Activated gamma-delta T cell treated with Interleukin-2 at 50 U/mL for 16 hours (primary cell): ENCODE data around the gene CCNB3.
"Not testable (repeated sequence)": the region's sequence is repeated elsewhere in the genome, so short reads cannot be mapped to it uniquely, and the experiment has no call there.

Source experiments
- DNase-seq: peaks from one replicate; pipeline ENCODE4 v3.0.0-alpha.2; 2020

The CCNB3 gene, protein sequence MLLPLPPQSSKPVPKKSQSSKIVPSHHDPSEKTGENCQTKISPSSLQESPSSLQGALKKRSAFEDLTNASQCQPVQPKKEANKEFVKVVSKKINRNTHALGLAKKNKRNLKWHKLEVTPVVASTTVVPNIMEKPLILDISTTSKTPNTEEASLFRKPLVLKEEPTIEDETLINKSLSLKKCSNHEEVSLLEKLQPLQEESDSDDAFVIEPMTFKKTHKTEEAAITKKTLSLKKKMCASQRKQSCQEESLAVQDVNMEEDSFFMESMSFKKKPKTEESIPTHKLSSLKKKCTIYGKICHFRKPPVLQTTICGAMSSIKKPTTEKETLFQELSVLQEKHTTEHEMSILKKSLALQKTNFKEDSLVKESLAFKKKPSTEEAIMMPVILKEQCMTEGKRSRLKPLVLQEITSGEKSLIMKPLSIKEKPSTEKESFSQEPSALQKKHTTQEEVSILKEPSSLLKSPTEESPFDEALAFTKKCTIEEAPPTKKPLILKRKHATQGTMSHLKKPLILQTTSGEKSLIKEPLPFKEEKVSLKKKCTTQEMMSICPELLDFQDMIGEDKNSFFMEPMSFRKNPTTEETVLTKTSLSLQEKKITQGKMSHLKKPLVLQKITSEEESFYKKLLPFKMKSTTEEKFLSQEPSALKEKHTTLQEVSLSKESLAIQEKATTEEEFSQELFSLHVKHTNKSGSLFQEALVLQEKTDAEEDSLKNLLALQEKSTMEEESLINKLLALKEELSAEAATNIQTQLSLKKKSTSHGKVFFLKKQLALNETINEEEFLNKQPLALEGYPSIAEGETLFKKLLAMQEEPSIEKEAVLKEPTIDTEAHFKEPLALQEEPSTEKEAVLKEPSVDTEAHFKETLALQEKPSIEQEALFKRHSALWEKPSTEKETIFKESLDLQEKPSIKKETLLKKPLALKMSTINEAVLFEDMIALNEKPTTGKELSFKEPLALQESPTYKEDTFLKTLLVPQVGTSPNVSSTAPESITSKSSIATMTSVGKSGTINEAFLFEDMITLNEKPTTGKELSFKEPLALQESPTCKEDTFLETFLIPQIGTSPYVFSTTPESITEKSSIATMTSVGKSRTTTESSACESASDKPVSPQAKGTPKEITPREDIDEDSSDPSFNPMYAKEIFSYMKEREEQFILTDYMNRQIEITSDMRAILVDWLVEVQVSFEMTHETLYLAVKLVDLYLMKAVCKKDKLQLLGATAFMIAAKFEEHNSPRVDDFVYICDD (N-terminal part only)

DNA sequence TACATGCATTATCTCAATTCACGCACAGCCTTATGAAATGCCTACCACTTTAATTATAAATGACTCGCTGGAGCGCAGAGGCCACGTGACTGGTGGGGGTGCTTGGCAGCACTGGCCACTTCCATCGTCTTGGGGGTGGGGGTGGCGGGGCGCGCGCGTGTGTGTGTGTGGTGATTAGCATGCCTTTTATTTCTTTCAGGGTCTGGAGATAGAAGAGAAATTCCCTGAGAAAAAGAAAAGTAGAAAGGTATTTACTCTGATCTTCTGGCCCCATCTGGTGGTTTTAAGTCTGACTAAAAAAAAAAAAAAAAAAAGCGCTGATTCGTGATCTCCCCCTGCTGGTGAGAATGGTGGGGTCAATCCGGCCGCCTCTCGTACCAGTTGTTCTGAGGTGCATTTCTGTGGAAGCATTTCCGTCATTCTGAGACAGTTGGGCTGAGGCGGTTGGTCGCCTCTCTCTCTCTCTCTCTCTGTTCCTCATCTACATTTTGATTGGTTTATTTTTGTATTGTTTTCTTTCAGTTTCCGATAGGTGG is at the start of gene CCNB3:
Gene CCNB3, plus strand, starts transcription at position 402 of the 536 bp plus-strand sequence. CDS start 80,399 bp downstream, outside the sequence.
- DNase-seq, result peak; percentile 61

DNA sequence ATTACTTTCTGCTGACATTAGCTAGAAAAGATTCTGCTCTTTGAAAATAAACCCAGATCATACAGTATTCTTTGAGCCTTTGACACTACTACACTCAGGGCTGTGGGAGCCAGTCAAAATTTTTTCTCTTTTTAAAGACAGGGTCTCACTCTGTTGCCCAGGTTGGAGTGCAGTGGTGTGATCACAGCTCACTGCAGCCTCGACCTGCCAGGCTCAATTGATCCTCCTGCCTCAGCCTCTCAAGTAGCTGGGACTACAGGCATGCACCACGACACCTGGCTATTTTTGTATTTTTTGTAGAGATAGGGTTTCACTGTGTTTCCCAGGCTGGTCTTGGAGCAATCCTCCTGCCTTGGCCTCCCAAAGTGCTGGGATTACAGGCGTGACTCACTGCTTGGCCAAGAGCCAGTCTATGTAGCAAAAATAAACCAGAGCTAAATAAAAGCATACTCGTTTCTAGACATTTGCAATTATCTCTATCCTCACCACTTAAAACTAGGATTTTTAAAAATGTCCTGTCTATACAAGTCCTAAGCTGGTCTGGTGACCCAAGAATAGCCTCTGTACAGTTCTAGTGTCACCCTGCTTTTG is 46.9 kb upstream of the CCNB3 start:
- DNase-seq, result no peak

DNA sequence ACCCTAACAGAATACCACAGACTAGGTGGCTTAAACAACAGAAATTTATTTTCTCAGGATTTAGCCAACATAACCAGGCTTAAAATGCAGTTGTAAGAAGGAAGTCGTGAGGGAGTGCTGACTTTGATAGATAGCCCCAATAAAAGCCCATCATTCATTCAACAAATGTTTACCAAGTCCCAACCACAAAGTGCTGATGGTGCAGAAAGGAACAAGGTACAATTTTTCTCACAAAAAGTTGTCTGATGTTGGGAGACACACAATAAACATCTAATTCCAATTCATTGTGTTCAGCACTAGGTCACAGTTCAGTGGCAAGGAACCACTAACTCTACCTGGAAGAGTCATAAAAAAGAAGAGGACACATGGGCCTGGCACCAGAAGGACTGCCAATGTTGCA is 46.0 kb upstream of the CCNB3 start:
- DNase-seq, result no peak

DNA sequence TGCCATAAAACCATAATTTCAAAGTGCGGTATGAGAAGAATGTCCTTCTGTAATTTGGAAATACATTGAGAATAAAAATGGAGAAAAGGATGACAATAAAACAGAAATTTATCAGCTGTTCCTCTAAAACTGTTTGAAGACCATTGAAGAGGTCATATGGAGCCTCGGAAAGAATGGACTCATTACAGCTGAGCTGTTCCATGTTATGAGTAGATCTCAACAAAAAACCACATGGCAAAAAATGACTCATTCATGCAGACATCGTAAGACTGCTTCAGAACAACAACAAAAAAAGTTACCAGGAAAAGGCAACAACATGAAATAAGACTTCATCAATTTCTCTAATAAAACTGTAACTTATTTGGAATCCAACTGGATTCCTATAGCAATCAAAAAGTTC is 43.4 kb upstream of the CCNB3 start:
- DNase-seq, result no peak

DNA sequence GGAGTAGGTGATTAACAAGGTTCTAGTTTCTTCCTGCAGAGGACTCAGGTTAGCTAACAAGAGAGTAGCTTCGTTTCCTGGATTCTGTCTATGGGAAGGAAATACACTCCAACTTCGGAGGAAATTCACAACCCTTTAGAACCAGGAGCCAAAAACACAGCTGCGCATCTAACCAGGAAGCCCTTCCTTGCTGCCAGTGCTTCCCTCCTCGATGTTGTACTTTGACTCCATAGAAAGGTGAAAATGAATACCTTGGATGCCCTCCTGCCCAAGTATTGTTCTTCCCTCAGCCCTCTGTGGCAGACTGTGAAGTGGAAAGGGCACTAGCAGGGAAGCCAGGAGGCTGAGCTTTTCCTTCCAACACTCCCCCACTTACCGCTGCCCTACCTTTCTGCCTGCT is 38.8 kb upstream of the CCNB3 start:
- no peak for DNase-seq

DNA sequence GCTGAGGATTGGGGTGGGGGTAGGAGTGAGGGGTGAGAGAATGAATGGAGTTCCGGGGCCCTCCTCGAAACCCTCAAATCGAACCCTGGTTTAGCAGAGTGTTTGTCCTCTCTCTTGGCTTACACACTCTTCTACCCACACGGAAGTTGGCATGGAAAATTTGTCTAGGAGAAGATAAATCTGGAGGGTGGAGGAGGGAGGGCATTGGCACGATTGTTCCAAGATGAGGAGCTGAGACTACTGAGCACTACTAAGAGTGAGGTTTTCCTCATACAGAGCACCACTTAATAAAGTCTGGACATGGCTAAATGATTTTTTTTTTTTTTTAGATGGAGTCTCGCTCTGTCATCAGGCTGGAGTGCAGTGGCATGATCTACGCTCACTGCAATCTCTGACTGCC is 37.2 kb upstream of the CCNB3 start:
- no peak for DNase-seq

DNA sequence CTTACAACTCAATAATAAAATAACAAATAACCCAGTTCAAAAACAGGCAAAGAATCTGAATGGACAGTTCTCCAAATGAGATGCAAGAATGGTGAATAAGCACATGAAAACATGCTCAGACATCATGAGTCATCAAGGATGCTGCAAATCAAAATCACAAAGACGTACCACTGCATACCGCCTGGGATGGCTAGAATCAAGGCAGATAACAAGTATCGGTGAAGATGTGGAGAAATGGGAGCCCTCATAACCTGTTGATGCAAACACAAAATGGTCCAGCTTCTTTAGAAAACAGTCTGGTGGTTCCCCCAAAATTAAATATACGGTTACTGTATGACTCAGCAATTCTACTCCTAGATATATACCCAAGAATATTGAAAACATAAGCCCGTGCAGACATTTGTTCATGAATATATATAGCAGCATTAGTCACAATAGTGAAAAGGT is 36.3 kb upstream of the CCNB3 start:
- DNase-seq, result no peak

DNA sequence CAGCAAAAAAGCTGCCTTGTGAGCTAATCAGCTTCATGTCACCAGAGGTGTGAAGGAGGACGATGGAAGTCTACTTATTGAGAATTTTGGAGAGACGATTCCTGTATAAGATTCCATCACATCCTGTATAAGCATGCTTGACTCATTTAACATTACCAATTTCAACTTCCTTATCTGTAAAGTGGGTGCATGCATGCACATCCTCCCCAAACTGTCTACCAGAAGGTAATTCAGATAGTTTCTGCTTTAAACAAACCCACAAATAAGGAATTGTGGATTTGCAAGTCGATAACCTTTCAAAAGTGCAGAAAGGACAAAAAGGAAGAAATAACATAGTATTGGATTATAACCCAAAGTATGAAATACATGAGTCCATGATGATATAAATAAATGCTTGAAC is 34.8 kb upstream of the CCNB3 start:
- DNase-seq, result no peak

DNA sequence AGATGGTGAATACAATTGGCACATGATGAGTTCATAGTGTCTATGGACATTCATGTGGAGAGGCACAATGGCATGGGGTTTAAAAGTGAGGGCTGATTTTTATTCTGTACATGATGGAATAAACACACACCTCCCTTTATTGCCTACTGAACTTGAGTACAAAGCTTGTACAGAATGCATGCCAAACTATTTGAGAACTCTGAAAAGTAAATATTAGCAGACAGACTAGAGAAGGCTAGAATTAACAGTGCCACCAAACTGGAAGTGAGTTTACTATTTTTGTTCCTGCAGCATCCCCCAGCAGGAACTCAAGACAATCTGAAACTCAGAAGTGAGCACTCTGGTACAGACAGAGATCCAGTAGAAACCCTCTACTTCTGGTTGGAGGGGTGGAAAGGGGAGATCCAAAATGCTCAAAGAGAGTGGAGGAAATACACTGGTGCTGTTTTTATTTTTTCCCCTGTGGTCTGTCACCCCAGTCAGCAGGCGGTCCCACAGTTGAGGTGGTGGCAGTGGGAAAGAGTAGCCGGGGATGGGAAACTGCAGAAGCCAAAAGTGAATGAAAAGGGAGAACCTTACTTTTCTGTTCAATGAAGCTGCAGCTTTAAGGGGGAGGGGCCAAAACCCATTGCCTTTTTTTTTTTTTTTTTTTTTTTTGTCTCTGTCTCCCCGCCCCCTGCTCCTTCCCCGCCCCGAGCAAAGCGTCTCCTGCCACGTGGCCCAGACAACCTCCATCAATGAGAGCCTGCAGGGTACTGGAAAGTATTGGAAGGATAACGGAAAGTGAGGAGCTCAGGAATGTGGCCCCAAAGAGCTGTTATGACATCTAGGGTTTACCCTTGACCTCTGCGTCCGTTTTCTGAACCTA is 24.3 kb upstream of the CCNB3 start:
- DNase-seq, result no peak

DNA sequence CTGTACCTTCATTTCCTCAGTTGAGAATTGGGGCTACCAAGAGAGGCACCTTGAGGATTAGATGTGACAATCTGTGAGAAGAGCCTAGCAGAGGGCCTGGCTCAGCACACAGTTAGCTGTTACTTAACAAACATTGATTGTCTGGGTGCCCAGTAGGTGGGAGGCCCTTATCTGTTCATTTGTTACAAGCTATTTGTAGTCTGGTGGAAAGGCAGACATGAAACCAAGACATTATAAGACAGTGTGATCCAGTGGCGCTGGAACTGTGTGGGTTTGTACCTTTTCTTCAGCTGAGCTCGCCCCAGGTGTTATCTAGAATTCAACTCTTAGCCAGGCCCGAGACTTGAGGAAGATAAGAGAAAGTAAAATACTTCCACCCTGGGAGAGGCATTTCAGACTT is 20.7 kb upstream of the CCNB3 start:
- DNase-seq, result no peak

DNA sequence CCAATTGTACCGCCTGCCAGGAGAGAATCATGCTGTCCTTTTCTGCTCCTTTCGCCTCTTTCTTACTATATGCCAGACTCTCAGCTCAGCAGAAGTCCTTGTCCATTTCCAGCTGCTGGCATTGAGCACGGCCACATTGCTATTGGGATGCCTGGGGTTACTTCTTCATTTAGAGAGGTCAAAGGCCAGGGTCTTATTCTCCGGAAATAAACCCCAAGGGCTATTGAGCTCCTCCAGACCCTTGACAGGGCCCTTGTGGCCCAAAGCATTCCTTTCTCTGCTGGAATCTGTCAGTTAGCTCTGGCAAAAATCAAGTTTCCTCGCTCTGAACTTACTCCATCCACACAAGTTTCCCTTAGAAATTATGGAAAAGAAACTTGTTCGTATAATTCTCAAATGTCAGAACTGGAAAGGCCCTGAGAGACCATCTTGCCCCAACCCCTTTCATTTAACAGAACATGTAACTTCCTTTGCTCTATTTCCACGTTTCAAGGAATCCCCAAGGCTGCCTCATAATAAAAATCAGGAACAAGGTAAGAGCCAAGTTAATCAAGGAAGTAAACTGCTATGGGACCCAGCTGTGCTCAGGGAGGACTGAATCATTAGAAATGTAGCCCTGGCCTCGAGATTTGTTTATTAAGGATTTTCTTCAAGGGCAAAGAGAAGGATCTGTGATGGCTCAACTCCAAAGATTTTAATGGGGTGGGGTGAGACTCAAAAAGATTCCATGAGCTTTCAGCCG is 15.5 kb upstream of the CCNB3 start:
- no peak for DNase-seq

DNA sequence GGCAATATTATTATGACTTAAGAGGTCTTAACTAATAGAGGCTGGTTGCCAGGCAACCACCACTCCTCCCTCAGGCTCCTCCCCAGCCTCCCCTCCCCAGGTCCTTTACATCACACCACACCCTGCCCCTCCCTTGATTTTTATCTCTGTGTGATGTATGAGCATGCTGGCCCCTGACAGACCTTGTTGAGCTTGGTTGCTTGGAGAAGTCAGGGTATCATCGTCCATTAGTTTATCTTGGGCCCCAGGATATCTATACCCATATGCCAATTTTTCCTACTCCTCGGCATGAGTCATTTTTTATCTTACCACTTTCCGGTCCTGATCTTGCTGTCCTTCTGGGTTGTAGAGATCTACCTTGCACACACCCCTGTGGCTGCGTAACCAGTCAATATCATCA is 6.2 kb upstream of the CCNB3 start:
- DNase-seq, result no peak

DNA sequence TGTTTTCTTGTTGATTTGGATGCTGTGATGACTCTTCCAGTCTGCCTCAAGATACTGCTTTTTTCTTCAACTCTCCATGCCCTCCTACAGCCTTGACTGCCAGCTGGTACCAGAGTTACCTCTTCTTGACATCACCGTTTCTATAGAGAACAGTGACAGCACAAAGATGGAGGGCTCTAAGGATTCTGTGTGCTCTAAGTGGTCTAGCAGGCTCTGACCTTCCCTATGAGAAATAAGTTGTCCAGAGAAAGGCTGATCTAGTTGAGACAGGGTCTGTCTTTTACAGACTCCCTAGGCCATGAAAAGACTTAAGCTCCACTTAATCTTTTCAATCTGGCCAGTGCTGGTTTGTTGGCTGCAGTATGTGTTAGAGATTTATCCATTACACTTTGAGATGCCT is 3.7 kb upstream of the CCNB3 start, which contains the start of gene AKAP4:
Gene AKAP4, minus strand, starts transcription at position 101 of the 400 bp plus-strand sequence. CDS start 118 bp downstream, outside the sequence.
- no peak for DNase-seq

DNA sequence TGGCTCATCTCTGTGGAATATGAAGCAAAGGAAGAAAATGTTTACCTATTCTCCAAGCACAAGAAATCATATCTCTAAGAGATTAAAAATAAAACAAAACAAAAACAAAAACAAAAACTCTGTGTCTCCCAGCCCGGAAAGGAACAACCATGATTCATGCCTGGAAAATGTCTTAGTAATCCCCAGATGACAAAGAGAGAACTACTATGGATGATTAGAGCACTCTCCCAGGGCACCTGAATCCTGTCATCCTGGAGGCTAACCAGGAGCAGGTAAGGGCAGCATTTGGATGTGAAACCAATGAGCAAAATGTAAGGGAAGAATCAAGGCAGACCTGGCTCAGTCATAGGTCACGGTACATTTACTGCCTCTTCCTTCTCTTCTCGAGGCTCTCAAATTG is 2.0 kb upstream of the CCNB3 start:
- DNase-seq, result no peak

DNA sequence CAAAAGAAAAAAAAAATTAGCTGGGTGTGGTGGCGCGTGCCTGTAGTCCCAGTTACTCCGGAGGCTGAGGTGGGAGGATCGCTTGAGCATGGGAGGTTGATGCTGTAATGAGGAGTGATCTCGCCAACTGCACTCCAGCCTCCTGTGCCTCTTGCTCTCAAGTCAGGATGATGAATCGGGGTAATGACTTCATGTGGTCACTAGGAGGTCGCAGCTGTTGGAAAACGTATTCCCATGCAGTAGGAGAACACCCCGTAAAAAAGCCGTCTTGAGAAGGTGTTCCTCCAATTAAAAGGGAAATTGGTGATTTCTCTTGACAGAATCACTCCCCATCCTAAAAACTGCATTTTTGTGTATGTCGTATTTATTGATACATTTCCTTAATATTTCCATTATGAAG is 2.2 kb downstream of the CCNB3 start:
- no peak for DNase-seq

DNA sequence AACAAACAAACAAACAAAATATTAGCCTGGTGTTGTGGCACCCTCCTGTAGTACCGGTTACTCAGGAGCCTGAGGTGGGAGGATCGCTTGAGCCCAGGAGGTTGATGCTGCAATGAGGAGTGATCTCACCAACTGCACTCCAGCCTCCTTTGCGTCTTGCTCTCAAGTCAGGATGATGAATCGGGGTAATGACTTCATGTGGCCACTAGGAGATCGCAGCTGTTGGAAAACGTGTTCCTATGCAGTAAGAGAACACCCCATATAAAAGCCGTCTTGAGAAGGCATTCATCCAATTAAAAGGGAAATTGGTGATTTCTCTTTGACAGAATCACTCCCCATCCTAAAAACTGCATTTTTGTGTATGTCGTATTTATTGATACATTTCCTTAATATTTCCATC is 6.9 kb downstream of the CCNB3 start:
- no peak for DNase-seq

DNA sequence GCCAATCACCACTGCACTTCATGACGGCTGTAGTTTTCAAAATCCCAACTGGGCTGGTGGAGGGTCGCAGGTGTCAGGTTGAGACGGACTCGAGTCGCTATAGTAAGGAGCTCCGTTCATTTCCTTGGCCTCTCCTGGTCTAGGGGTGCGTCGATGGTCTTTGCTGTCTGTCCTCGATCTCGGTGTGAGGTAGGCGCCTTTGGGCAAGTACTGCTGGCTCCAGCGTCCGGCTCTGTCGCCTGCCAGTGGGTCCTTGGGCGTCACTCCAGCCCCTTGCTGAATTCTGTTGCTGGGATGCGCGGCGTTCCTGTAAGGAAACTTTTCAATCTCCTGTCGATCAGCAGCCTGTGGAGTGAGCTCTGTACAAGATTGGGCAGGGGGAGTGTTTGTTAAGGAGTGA is 76.7 kb downstream of the CCNB3 start:
- no peak for DNase-seq

DNA sequence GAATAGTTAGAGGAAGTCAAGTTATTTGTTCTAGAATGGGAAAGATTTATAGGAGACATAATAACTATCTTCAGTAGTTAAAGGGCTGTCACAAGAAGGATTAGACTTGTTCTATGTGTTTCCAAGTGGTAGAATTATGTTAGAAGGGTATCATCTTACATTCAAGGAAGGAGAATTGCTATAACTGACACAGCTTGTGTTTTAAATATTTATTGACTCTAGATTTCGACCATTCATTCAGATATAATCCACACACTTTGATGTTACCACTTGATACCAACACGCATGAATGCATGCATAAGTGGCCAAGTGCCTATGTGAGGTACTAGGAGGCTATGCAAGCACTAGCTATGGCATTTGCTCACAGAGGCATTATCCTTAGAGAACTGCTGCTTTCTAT is 122.7 kb downstream of the CCNB3 start:
- DNase-seq, result no peak

DNA sequence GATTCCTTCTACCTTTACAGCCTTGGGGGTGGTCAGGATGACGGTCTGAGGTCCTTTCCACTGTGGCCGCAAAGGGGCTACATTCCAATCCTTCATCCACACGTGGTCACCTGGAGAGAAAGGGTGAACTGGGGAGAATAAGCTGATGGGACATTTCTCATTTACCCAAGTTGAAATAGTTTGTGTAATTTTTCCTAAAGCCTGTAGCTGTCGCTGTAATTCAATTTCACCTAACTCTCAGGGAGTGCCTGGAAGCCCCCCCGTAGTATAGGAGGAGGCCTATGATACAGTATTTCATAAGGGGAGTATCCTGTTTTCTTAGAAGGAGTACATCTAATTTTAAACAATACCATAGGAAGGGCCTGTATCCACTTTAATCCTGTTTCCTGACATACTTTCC is 128.1 kb downstream of the CCNB3 start:
- DNase-seq, result not testable (repeated sequence)

DNA sequence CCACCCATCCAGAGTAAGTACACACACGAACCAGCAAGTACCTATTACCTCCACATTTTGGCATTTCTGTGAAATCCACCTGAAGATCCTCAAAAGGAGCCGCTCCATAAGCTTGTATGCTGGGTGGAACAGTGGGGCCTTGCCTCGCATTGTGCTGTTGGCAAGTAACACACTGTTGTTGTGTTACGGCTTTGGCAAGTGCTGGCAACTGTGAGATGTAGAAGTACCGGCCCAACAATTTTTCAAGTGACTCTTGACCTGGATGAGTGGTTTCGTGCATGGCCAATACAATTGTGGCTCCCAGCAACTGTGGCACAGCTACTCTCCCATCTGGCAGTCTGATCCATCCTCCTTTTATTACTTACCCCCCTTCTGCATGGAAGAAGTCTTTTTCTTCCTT is 128.7 kb downstream of the CCNB3 start:
- DNase-seq, result no peak

DNA sequence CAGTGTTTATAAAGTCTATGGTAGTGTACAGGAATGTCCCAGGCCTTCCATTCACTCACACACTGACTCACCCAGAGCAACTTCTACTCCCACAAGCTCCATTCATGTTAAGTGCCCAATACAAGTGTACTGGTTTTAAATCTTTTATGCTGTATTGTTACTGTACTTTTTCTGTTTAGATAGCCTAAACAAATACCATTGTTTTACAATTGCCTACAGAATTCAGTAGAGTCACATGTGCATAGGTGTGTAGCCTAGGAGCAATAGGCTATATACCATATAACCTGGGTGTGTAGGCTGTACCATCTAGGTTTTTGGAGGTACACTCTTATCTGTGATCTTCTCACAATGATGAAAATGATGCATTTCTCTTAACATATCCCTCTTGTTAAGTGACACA is 139.4 kb downstream of the CCNB3 start:
- DNase-seq, result no peak
